ENCODE data around the gene SCFD2. TPM values are rescaled to one million over a fixed set of nuclear protein-coding genes. Genes with fewer than 3 reads are reported as not detected.
"Not testable (repeated sequence)": the region's sequence is repeated elsewhere in the genome, so short reads cannot be mapped to it uniquely, and the experiment has no call there.

SCFD2 gene
- polyA plus RNA-seq, 3 donors from 2014 or later = 13.0 to 22.8 (median 21.4) TPM

- Mint-ChIP-seq H3K4me3 (no peak overlapping the region), H3K9me3 (peaks cover 0 to 13% (median 2%) of the 10 kb centered on the region in 6 donors), H3K4me1 (no peaks in the 10 kb centered on the region), H3K27ac (no peak overlapping the region), H3K27me3 (ENCODE audit: low read depth in 3 of 3) (no peaks in the 10 kb centered on the region), H3K36me3 (peaks cover 4 to 15% (median 11%) of the 10 kb centered on the region in 3 donors)
- no peak for DNase-seq
Observed at GRCh38 chr4:53067125-53067802, 298.6 kb downstream of the SCFD2 start.

DNA sequence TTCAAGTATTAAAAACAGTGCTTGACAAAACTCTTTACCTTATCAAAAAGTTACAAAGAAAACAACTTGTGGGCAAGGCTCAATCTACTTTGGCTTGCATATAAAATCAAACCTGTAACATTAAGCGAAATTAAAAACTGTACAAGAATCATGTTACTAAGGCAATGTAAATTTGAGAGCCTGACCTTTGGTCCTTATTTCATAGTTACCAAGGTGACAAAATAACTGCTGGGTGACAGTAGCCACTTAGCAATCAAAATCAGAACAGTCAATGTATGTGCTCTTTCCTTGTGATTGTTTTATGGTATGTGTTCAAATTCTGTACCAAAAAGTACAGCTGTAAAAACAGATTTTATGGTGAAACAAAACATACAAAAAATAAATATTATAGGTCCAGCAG lies 299.7 kb downstream of the SCFD2 start:
- Mint-ChIP-seq H3K9me3 (peaks cover 0 to 13% (median 2%) of the 10 kb centered on the region in 6 donors), H3K4me3 (no peak overlapping the region), H3K36me3 (peaks cover 4 to 15% (median 11%) of the 10 kb centered on the region in 3 donors), H3K27ac (no peak overlapping the region), H3K27me3 (ENCODE audit: low read depth in 3 of 3) (no peaks in the 10 kb centered on the region), H3K4me1 (no peaks in the 10 kb centered on the region)
- DNase-seq = no peak

DNA sequence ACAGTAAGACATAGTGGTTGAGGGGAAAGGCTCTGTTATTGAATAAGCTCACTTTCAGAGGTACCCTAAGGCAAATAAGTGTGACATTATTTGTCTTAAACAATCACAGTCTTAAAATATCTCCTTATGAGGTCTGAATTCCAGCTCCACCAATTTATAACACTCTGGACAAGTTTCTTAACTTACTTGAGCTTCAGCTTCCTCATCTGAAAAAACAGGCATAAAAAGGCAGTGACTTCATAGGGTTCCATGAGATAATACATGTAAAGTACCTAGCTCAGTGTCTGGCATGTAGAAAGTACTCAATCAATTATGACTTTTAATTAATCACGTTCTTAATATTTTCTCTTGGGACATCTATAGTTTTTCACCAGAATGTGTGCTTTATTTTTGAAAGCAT lies 301.3 kb downstream of the SCFD2 start:
- Mint-ChIP-seq H3K4me1 (no peaks in the 10 kb centered on the region), H3K36me3 (peaks cover 0 to 15% (median 7%) of the 10 kb centered on the region in 3 donors)

GRCh38 chr4:53061091-53061850 lies 304.6 kb downstream of the SCFD2 start:
- no peak for DNase-seq
- Mint-ChIP-seq H3K4me1 (no peaks in the 10 kb centered on the region), H3K9me3 (peaks cover 0 to 2% (median 0%) of the 10 kb centered on the region in 6 donors), H3K4me3 (no peak overlapping the region), H3K27me3 (ENCODE audit: low read depth in 3 of 3) (peaks cover 0 to 3% (median 0%) of the 10 kb centered on the region in 3 donors), H3K27ac (no peak overlapping the region), H3K36me3 (peaks cover 3 to 6% (median 3%) of the 10 kb centered on the region in 3 donors)

More for the DNA sequence above, 301.3 kb downstream of the SCFD2 start:
- Mint-ChIP-seq H3K27me3 (ENCODE audit: low read depth in 3 of 3) (no peaks in the 10 kb centered on the region), H3K4me3 (no peak overlapping the region), H3K9me3 (peaks cover 0 to 13% (median under 1%) of the 10 kb centered on the region in 6 donors), H3K27ac (no peak overlapping the region)
- DNase-seq = no peak

- no peak overlapping the region for H3K4me3 Mint-ChIP-seq
- H3K9me3 Mint-ChIP-seq = peaks cover 0 to 2% (median 0%) of the 10 kb centered on the region in 6 donors
- no peak overlapping the region for H3K27ac Mint-ChIP-seq
- no peak for DNase-seq
- H3K36me3 Mint-ChIP-seq = peaks cover 3 to 6% (median 3%) of the 10 kb centered on the region in 3 donors
- peaks cover 0 to 3% (median 0%) of the 10 kb centered on the region in 3 donors for H3K27me3 Mint-ChIP-seq (ENCODE audit: low read depth in 3 of 3)
- H3K4me1 Mint-ChIP-seq = no peaks in the 10 kb centered on the region
Observed at GRCh38 chr4:53060278-53060677, 305.6 kb downstream of the SCFD2 start.

GRCh38 chr4:53059871-53060270 lies 306.0 kb downstream of the SCFD2 start:
- H3K27ac Mint-ChIP-seq = no peak overlapping the region
- peaks cover 0 to 3% (median 0%) of the 10 kb centered on the region in 3 donors for H3K27me3 Mint-ChIP-seq (ENCODE audit: low read depth in 3 of 3)
- no peaks in the 10 kb centered on the region for H3K4me1 Mint-ChIP-seq
- DNase-seq = no peak
- H3K36me3 Mint-ChIP-seq = peaks cover 3 to 6% (median 3%) of the 10 kb centered on the region in 3 donors
- H3K4me3 Mint-ChIP-seq = no peak overlapping the region
- H3K9me3 Mint-ChIP-seq = peaks cover 0 to 2% (median 0%) of the 10 kb centered on the region in 6 donors

- Mint-ChIP-seq H3K4me3 (no peak overlapping the region), H3K36me3 (peaks cover 3 to 6% (median 3%) of the 10 kb centered on the region in 3 donors)
Observed at GRCh38 chr4:53059256-53059655, 306.6 kb downstream of the SCFD2 start.

DNA sequence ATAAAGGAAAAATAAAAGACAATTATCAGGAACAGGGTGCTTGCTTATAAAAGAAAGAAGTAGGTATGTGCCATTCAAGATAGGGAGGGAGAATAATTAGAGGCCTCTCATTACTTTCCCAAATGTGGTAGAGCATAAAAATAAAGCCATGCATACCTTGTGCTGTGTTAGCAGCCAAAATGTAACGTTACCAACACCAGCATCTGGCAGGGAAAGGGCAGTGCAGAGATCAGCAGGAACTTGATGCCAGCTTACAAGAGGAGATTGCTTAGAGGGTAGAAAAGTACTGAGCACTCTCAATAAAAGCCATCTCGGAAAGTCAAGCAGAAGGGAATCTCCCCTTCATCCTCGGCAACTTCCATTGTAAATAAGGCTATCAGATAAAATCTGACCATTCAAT lies 308.2 kb downstream of the SCFD2 start:
- Mint-ChIP-seq H3K27me3 (ENCODE audit: low read depth in 3 of 3) (peaks cover 0 to 5% (median 0%) of the 10 kb centered on the region in 3 donors), H3K4me3 (no peak overlapping the region), H3K36me3 (peaks cover 3 to 6% (median 3%) of the 10 kb centered on the region in 3 donors), H3K27ac (no peak overlapping the region), H3K9me3 (peaks cover 0 to 2% (median 0%) of the 10 kb centered on the region in 6 donors), H3K4me1 (no peaks in the 10 kb centered on the region)
- DNase-seq = no peak

More at GRCh38 chr4:53059256-53059655, 306.6 kb downstream of the SCFD2 start:
- no peak overlapping the region for H3K27ac Mint-ChIP-seq
- H3K9me3 Mint-ChIP-seq = peaks cover 0 to 2% (median 0%) of the 10 kb centered on the region in 6 donors
- peaks cover 0 to 3% (median 0%) of the 10 kb centered on the region in 3 donors for H3K27me3 Mint-ChIP-seq (ENCODE audit: low read depth in 3 of 3)
- H3K4me1 Mint-ChIP-seq = no peaks in the 10 kb centered on the region
- no peak for DNase-seq

DNA sequence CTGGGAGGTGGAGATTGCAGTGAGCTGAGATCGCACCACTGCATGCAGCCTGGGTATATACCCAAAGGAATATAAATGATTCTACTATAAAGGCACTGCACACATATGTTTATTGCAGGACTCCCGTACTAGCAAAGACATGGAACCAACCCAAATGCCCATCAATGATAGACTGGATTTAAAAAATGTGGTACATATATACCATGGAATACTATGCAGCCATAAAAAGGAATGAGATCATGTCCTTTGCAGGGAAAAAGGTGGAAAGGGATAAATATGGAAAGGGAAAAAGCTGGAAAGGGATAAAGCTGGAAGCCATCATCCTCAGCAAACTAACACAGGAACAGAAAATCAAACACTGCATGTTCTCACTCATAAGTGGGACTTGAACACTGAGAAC lies 308.8 kb downstream of the SCFD2 start:
- H3K4me3 Mint-ChIP-seq; H3K9me3 Mint-ChIP-seq; H3K27me3 Mint-ChIP-seq (ENCODE audit: low read depth in 3 of 3); H3K27ac Mint-ChIP-seq; H3K36me3 Mint-ChIP-seq; DNase-seq; H3K4me1 Mint-ChIP-seq: not testable (repeated sequence)

DNA sequence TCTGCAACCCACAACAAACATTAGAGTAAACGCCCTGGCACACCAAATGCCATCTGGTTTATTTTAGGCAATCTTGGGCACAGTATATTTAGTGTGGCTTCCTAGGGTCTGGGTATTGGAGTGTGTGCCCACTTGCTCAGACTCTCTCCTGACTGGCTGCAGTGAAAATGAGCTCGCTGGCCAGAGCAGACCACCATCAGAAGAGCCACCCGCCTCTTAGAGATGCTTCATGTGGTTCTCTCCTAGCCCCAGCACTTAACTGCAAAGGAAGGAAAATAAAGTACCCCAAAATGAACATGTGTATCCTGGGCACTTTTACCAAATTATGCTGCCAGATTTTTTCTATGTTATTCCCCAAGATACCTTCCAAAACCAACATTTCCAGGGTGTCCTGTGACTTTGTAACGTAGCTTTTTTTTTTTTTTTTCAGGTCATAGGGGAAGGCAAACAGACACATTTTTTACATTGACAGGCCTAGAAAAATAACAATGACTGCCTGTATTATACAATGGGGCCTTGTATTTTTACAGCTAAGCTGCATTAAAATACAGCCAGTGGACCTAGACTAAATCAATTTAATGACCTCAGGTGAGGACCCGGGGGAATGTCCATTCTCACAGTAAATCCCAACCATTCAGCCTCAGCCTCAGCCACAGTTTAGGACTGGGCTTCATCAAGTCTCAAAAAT lies 310.0 kb downstream of the SCFD2 start:
- DNase-seq = no peak
- H3K4me3 Mint-ChIP-seq = no peak overlapping the region
- H3K4me1 Mint-ChIP-seq = peaks cover 0 to 2% of the 10 kb centered on the region in 2 donors
- H3K27me3 Mint-ChIP-seq (ENCODE audit: low read depth in 3 of 3) = peaks cover 0 to 5% (median 0%) of the 10 kb centered on the region in 3 donors
- H3K9me3 Mint-ChIP-seq = peaks cover 0 to 2% (median 0%) of the 10 kb centered on the region in 6 donors
- H3K27ac Mint-ChIP-seq = peak overlapping the region in 1 of 6 donors; percentile 8
- H3K36me3 Mint-ChIP-seq = peaks cover 3 to 6% (median 3%) of the 10 kb centered on the region in 3 donors

DNA sequence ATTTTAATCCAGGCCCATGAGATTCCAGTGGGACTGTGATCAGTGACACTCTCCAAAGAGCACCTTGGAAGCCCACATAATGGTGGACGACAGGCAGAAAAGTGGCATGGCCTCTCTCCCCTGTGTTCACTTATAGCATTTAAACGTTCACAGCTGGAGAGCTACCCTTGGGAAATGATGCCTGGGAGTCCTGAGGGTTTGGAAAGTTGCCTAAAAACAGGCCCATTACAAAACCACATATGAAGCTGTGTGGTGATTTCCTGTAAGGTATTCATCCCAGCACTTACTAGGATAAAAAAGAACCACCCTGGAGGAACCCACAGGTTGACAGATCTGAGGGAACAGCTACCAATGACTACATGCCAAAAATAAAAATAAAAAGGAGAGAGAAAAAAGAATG lies 310.6 kb downstream of the SCFD2 start:
- Mint-ChIP-seq H3K27ac (no peak overlapping the region), H3K27me3 (ENCODE audit: low read depth in 3 of 3) (peaks cover 0 to 5% (median 0%) of the 10 kb centered on the region in 3 donors), H3K9me3 (peaks cover 0 to 2% (median 0%) of the 10 kb centered on the region in 6 donors), H3K36me3 (peaks cover 3 to 6% (median 3%) of the 10 kb centered on the region in 3 donors), H3K4me1 (peaks cover 0 to 2% of the 10 kb centered on the region in 2 donors), H3K4me3 (no peak overlapping the region)
- DNase-seq = no peak

GRCh38 chr4:53050361-53050774 lies 315.5 kb downstream of the SCFD2 start:
- H3K9me3 Mint-ChIP-seq = no peaks in the 10 kb centered on the region
- peaks cover 0 to 2% of the 10 kb centered on the region in 2 donors for H3K4me1 Mint-ChIP-seq
- no peak for DNase-seq
- H3K27ac Mint-ChIP-seq = peak overlapping the region in 1 of 6 donors; percentile 37
- H3K4me3 Mint-ChIP-seq = no peak overlapping the region
- peaks cover 0 to 2% (median 0%) of the 10 kb centered on the region in 3 donors for H3K27me3 Mint-ChIP-seq (ENCODE audit: low read depth in 3 of 3)
- H3K36me3 Mint-ChIP-seq = no peaks in the 10 kb centered on the region

GRCh38 chr4:53049528-53049927 lies 316.3 kb downstream of the SCFD2 start:
- no peak for DNase-seq
- Mint-ChIP-seq H3K27me3 (ENCODE audit: low read depth in 3 of 3) (peaks cover 0 to 2% (median 0%) of the 10 kb centered on the region in 3 donors), H3K4me1 (peaks cover 0 to 2% of the 10 kb centered on the region in 2 donors), H3K27ac (no peak overlapping the region), H3K36me3 (no peaks in the 10 kb centered on the region), H3K9me3 (no peaks in the 10 kb centered on the region), H3K4me3 (no peak overlapping the region)

All from immature natural killer cell (primary cell).